Embryonic facial prominence (tissue), 1 donor: ENCODE measurements around the gene ATP11B.
"Not testable (repeated sequence)": the region's sequence is repeated elsewhere in the genome, so short reads cannot be mapped to it uniquely, and the experiment has no call there.

Source experiments
- DNase-seq: peaks from one replicate; pipeline ENCODE4 v3.0.0-alpha.2; 2016; ENCODE audit errors: extremely low spot score

The ATP11B gene

GRCh38 chr3:182824957-182825356 lies 31.7 kb downstream of the ATP11B start:
- DNase-seq, result no peak

GRCh38 chr3:182829761-182830405 lies 36.6 kb downstream of the ATP11B start:
- no peak for DNase-seq

GRCh38 chr3:182837855-182838454 lies 44.7 kb downstream of the ATP11B start:
- no peak for DNase-seq

GRCh38 chr3:182843478-182843877 lies 50.2 kb downstream of the ATP11B start:
- DNase-seq, result no peak

- DNase-seq, result no peak
These were observed 55.6 kb downstream of the ATP11B start for GRCh38 chr3:182848906-182849305.

GRCh38 chr3:182855076-182855475 lies 61.8 kb downstream of the ATP11B start:
- DNase-seq, result no peak

GRCh38 chr3:182861348-182861747 lies 68.0 kb downstream of the ATP11B start:
- DNase-seq, result no peak

- no peak for DNase-seq
These were observed 69.0 kb downstream of the ATP11B start for GRCh38 chr3:182862159-182862860.

- no peak for DNase-seq
These were observed 75.8 kb downstream of the ATP11B start for GRCh38 chr3:182869059-182869458.

GRCh38 chr3:182870917-182871316 lies 77.6 kb downstream of the ATP11B start:
- DNase-seq, result not testable (repeated sequence)

GRCh38 chr3:182879031-182879611 lies 85.8 kb downstream of the ATP11B start:
- no peak for DNase-seq

GRCh38 chr3:182886497-182886896 lies 93.2 kb downstream of the ATP11B start:
- no peak for DNase-seq

- no peak for DNase-seq
These were observed 96.8 kb downstream of the ATP11B start for GRCh38 chr3:182889948-182890629.

GRCh38 chr3:182891364-182891763 lies 98.1 kb downstream of the ATP11B start:
- no peak for DNase-seq

- no peak for DNase-seq
These were observed 98.9 kb downstream of the ATP11B start for GRCh38 chr3:182892226-182892625.

GRCh38 chr3:182895513-182896112 lies 102.3 kb downstream of the ATP11B start:
- no peak for DNase-seq

- DNase-seq, result no peak
These were observed 103.2 kb downstream of the ATP11B start for GRCh38 chr3:182896553-182896952.

GRCh38 chr3:182902236-182902635 lies 108.9 kb downstream of the ATP11B start:
- no peak for DNase-seq

- no peak for DNase-seq
These were observed 110.9 kb downstream of the ATP11B start for GRCh38 chr3:182904164-182904563.

- no peak for DNase-seq
These were observed 112.3 kb downstream of the ATP11B start for GRCh38 chr3:182905623-182906022.

- no peak for DNase-seq
These were observed 112.7 kb downstream of the ATP11B start for GRCh38 chr3:182906036-182906435.

GRCh38 chr3:182908471-182908870 lies 115.2 kb downstream of the ATP11B start:
- DNase-seq, result no peak
